PC-3 (cell line): ENCODE results near the gene RIMBP3C.

Experiments used
- EZH2 ChIP-seq: fragments of 300-600 bp; sonication (generic); IDR thresholded peaks from one replicate; pipeline ENCODE4 v1.6.1; 2017; ENCODE audit warnings: antibody characterized with exemption, mild to moderate bottlenecking, low read length; ENCODE audit not compliant: unreplicated experiment
- EZH2phosphoT487 ChIP-seq: fragments of 300-600 bp; sonication (generic); IDR thresholded peaks from 2 replicates; pipeline ENCODE4 v1.6.1; 2018; ENCODE audit warnings: mild to moderate bottlenecking, antibody characterized with exemption, low read length, borderline replicate concordance
- TF ChIP-seq, protein P1 (sequence below): fragments of 300-600 bp; sonication (generic); conservative IDR thresholded peaks from 2 replicates; pipeline ENCODE4 v1.5.1; 2017; ENCODE audit warnings: antibody characterized with exemption, low read depth, mild to moderate bottlenecking, low read length

DNA sequence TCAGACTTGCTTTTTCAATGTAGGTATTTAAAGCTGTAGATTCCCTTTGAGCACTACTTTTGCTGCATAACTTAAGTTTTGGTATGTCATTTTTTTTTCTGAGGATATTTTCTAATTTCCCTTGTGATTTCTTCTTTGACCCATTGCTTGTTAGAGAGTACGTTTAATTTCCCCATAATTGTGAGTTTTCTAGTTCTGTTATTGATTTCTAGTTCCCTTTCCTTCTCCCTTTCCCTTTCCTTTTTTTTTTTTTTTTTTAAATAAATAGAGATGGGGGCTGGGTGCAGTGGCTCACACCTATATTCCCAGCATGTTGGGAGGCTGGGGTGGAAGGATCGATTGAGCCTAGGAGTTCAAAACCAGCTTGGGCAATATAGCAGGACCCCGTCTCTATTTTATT, 47.0 kb upstream of the RIMBP3C start:
- TF ChIP-seq, protein P1, sequence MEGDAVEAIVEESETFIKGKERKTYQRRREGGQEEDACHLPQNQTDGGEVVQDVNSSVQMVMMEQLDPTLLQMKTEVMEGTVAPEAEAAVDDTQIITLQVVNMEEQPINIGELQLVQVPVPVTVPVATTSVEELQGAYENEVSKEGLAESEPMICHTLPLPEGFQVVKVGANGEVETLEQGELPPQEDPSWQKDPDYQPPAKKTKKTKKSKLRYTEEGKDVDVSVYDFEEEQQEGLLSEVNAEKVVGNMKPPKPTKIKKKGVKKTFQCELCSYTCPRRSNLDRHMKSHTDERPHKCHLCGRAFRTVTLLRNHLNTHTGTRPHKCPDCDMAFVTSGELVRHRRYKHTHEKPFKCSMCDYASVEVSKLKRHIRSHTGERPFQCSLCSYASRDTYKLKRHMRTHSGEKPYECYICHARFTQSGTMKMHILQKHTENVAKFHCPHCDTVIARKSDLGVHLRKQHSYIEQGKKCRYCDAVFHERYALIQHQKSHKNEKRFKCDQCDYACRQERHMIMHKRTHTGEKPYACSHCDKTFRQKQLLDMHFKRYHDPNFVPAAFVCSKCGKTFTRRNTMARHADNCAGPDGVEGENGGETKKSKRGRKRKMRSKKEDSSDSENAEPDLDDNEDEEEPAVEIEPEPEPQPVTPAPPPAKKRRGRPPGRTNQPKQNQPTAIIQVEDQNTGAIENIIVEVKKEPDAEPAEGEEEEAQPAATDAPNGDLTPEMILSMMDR: no peak
- TF ChIP-seq EZH2phosphoT487 (no peak), EZH2 (no peak)
